HCT116 (cell line): ENCODE data around the gene IGSF9B. TPM values are rescaled to one million over a fixed set of nuclear protein-coding genes. Genes with fewer than 3 reads are reported as not detected.

Source experiments
- ATAC-seq: fragments of 200-7000 bp; cut with Tn5 transposase; 2 replicates; pipeline ENCODE4 v1.9.1; 2020; ENCODE audit warnings: mild to moderate bottlenecking, moderate library complexity
- BruUV-seq: library from RNA; stranded (reverse); fragments of 400-500 nt; replicated peaks from 2 replicates; lab custom pipeline; 2021; lab: Mats Ljungman, UMichigan
- CTCF ChIA-PET: fragments of 300-600 bp; sonication (Branson Sonifier 250); formaldehyde crosslinking; loops from one replicate; lab custom pipeline; 2021; ENCODE audit warnings: antibody characterized with exemption; lab: Charles Lee
- POLR2A ChIA-PET: fragments of 300-600, 350-600 bp; sonication (Branson Sonifier 250); formaldehyde crosslinking; loops from one replicate; lab custom pipeline; 2021; ENCODE audit warnings: antibody characterized with exemption; lab: Charles Lee
- RAD21 ChIA-PET, 2 experiments: fragments of 300-600 bp; sonication (Branson Sonifier 250); formaldehyde crosslinking; loops; one replicate each; lab custom pipeline; 2023; ENCODE audit warnings: low total read pairs in 2 of 2; ENCODE audit not compliant: uncharacterized antibody in 2 of 2, unreplicated experiment in 2 of 2, low non-redundant PET in 1 of 2; lab: Charles Lee
- DNase-seq: peaks from one replicate; pipeline ENCODE4 v3.0.0-alpha.2; 2010; ENCODE audit warnings: low read depth, low spot score
- H2AFZ ChIP-seq: fragments of 200-600 bp; shearing (Covaris generic), sonication (generic); 2 replicates; pipeline ENCODE4 v1.6.1; 2017; ENCODE audit warnings: low read depth, mixed run types, mixed read lengths, antibody characterized with exemption, low read length; ENCODE audit not compliant: poor library complexity, severe bottlenecking
- H3K27ac ChIP-seq: 2 replicates; pipeline ENCODE4 v1.5.1; 2012; ENCODE audit warnings: low read depth, low read length
- H3K27me3 ChIP-seq: fragments of 200-600 bp; sonication (generic); 2 replicates; pipeline ENCODE4 v1.6.1; 2016; ENCODE audit warnings: mixed run types, low read length, mixed read lengths; ENCODE audit not compliant: insufficient read depth
- H3K36me3 ChIP-seq, 2 experiments: fragments of 200-500 bp in 1 of 2; fragments of 200-600 bp in 1 of 2; sonication (Bioruptor generic) in 1 of 2; sonication (generic) in 1 of 2; 2 replicates each; pipeline versions ENCODE4 v1.5.1 to v1.6.1; 2014 to 2016; ENCODE audit warnings: low read length in 2 of 2, inconsistent platforms in 1 of 2, mixed read lengths in 1 of 2, mixed run types in 1 of 2; ENCODE audit not compliant: insufficient read depth in 2 of 2, control insufficient read depth in 1 of 2
- H3K4me1 ChIP-seq, 2 experiments: fragments of 200-600 bp in 1 of 2; sonication (generic) in 1 of 2; 2 replicates each; pipeline versions ENCODE4 v1.5.1 to v1.6.1; 2012 to 2017; ENCODE audit warnings: low read length in 2 of 2, inconsistent platforms in 1 of 2, mild to moderate bottlenecking in 1 of 2, mixed read lengths in 1 of 2, mixed run types in 1 of 2, moderate library complexity in 1 of 2; ENCODE audit not compliant: insufficient read depth in 2 of 2, control insufficient read depth in 1 of 2
- H3K4me2 ChIP-seq: fragments of 200-600 bp; sonication (generic); 2 replicates; pipeline ENCODE4 v1.6.1; 2017; ENCODE audit warnings: mixed run types, low read length, mixed read lengths
- H3K4me3 ChIP-seq, 2 experiments: fragments of 200-600 bp in 1 of 2; sonication (generic) in 1 of 2; replicated peaks in 1 of 2; 2 replicates each; pipeline ENCODE4 v1.5.1; 2011 to 2016; ENCODE audit warnings: low read length in 2 of 2, control low read depth in 1 of 2, low read depth in 1 of 2, mild to moderate bottlenecking in 1 of 2, mixed read lengths in 1 of 2, mixed run types in 1 of 2
- H3K79me2 ChIP-seq: fragments of 200-600 bp; sonication (generic); 2 replicates; pipeline ENCODE4 v1.6.1; 2017; ENCODE audit warnings: mild to moderate bottlenecking, mixed run types, low read length, moderate library complexity, mixed read lengths; ENCODE audit not compliant: insufficient read depth
- H3K9ac ChIP-seq: fragments of 200-600 bp; sonication (generic); 2 replicates; pipeline ENCODE4 v1.6.1; 2016; ENCODE audit warnings: low read length, mixed read lengths
- H3K9me2 ChIP-seq: fragments of 200-600 bp; sonication (generic), shearing (Covaris generic); 2 replicates; pipeline ENCODE4 v1.6.1; 2017; ENCODE audit warnings: mixed run types, mild to moderate bottlenecking, moderate library complexity; ENCODE audit not compliant: insufficient read depth
- H3K9me3 ChIP-seq, 2 experiments: fragments of 200-500 bp in 1 of 2; fragments of 200-600 bp in 1 of 2; sonication (Bioruptor generic) in 1 of 2; sonication (generic) in 1 of 2; 2 replicates each; pipeline ENCODE4 v1.6.1; 2014 to 2017; ENCODE audit warnings: low read length in 2 of 2, mixed read lengths in 2 of 2, inconsistent platforms in 1 of 2, low read depth in 1 of 2, mild to moderate bottlenecking in 1 of 2, mixed run types in 1 of 2, moderate library complexity in 1 of 2; ENCODE audit not compliant: control insufficient read depth in 1 of 2, insufficient read depth in 1 of 2
- H4K20me1 ChIP-seq: fragments of 200-600 bp; sonication (generic), shearing (Covaris generic); 2 replicates; pipeline ENCODE4 v1.6.1; 2017; ENCODE audit warnings: mixed run types, mild to moderate bottlenecking, moderate library complexity; ENCODE audit not compliant: insufficient read depth
- CEBPB ChIP-seq: IDR thresholded peaks from 2 replicates; pipeline ENCODE4 v1.6.1; 2012; ENCODE audit warnings: low read depth
- EZH2 ChIP-seq: fragments of 200-600 bp; sonication (generic); IDR thresholded peaks from 2 replicates; pipeline ENCODE4 v1.6.1; 2017; ENCODE audit warnings: antibody characterized with exemption, mixed run types
- EZH2phosphoT487 ChIP-seq: fragments of 200-600 bp; IDR thresholded peaks from 2 replicates; pipeline ENCODE4 v1.6.1; 2018; ENCODE audit warnings: antibody characterized with exemption, borderline replicate concordance
- FOSL1 ChIP-seq: IDR thresholded peaks from 2 replicates; pipeline ENCODE4 v1.6.1; 2012; ENCODE audit warnings: low read depth
- POLR2AphosphoS5 ChIP-seq: IDR thresholded peaks from 2 replicates; pipeline ENCODE4 v1.6.1; 2011; ENCODE audit warnings: mild to moderate bottlenecking, low read depth, low read length, moderate library complexity
- SIN3A ChIP-seq: IDR thresholded peaks from 2 replicates; pipeline ENCODE4 v1.6.1; 2012; ENCODE audit warnings: low read depth
- TCF7L2 ChIP-seq: IDR thresholded peaks from 2 replicates; pipeline ENCODE4 v1.7.0; 2011; ENCODE audit warnings: borderline replicate concordance, inconsistent platforms; ENCODE audit not compliant: insufficient read depth, insufficient read length; ENCODE audit errors: extremely low read depth
- YY1 ChIP-seq: IDR thresholded peaks from 2 replicates; pipeline ENCODE4 v1.6.1; 2011; ENCODE audit warnings: low read length, low read depth, moderate library complexity, mild to moderate bottlenecking; ENCODE audit not compliant: insufficient replicate concordance; ENCODE audit errors: extremely low read depth
- intact Hi-C: fragments of 100-400 bp; cut with micrococcal nuclease; formaldehyde crosslinking; loops from 2 replicates; pipeline ENCODE4 v1.10.0; 2022
- total RNA-seq: library from RNA; stranded (reverse); gene quantifications from one replicate; pipeline ENCODE4 v1.2.1, GENCODE V29; 2021; ENCODE audit not compliant: unreplicated experiment
- TF ChIP-seq, protein P1 (sequence below): IDR thresholded peaks from 2 replicates; pipeline ENCODE4 v1.6.1; 2012; ENCODE audit warnings: low read depth

The IGSF9B gene
- total RNA-seq, 1 experiment from 2014 or later: 12.4 TPM

DNA sequence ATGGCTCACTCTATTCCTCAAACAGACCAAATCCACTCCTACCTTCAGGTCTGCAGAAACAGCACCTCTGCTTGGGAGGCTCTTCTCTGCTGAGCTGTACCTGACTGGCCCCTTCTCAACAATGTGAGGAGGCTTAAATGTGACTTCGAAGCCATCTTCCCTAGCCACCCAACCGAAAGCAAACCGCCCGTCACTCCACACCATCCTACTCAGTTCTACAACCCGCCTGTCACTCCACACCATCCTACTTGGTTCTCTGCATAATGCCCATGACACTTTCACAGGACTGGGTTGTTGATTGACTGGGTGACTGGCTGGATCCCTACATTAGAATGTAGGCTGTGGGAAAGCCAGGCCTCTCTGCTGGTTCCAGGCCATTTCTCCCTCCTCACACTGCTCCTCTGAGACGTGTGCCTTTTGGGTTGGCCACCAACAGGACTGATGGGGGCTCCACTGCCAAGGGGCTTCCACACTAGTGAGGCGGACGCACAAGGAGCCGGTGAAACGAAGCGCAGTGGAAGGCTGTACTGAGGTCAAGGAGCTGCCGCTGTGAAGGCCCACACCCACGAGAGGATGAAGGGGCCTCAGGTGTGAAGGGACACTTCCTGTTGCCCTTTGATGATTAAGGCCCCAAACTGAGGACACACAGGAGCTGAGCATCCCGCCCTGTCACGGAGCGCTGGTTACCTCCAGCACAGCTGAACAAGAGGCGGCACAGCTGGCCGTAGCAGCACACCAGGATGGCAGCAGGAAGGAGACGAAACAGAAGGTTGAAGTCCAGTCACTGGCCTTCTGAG, 64.0 kb downstream of the IGSF9B start (continued):
- TF ChIP-seq, protein P1, sequence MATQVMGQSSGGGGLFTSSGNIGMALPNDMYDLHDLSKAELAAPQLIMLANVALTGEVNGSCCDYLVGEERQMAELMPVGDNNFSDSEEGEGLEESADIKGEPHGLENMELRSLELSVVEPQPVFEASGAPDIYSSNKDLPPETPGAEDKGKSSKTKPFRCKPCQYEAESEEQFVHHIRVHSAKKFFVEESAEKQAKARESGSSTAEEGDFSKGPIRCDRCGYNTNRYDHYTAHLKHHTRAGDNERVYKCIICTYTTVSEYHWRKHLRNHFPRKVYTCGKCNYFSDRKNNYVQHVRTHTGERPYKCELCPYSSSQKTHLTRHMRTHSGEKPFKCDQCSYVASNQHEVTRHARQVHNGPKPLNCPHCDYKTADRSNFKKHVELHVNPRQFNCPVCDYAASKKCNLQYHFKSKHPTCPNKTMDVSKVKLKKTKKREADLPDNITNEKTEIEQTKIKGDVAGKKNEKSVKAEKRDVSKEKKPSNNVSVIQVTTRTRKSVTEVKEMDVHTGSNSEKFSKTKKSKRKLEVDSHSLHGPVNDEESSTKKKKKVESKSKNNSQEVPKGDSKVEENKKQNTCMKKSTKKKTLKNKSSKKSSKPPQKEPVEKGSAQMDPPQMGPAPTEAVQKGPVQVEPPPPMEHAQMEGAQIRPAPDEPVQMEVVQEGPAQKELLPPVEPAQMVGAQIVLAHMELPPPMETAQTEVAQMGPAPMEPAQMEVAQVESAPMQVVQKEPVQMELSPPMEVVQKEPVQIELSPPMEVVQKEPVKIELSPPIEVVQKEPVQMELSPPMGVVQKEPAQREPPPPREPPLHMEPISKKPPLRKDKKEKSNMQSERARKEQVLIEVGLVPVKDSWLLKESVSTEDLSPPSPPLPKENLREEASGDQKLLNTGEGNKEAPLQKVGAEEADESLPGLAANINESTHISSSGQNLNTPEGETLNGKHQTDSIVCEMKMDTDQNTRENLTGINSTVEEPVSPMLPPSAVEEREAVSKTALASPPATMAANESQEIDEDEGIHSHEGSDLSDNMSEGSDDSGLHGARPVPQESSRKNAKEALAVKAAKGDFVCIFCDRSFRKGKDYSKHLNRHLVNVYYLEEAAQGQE: no peak
- TF ChIP-seq EZH2phosphoT487 (no peak), FOSL1 (no peak), CEBPB (no peak)
- TF ChIP-seq, all 23 proteins: peak for 0

DNA sequence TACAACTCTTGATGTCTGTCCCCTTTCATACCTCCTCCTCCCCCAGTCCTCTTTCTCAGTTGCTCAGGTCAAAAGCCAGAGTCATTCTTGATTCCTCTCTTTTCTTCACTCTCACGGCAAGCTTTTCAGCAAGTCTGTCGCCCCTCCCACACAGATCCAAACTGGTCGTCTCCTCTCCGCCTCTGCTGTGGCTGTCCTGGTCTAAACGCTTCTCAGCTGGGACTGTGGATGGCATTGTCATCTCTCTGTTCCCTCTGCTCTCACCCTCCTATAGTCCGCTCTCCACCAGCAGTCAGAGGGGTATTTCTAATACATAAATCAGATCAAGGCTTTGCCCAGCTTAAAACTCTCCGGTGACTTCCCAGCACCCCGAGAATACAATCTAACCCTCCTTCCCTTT, 64.6 kb downstream of the IGSF9B start:
- no peak overlapping the region for H3K9ac ChIP-seq
- BruUV-seq: no TSS peak
- no peak for ATAC-seq
- no peak overlapping the region for H3K4me2 ChIP-seq
- intact Hi-C loops: no loop called here
- no peaks in the 10 kb centered on the region for H3K4me1 ChIP-seq
- H4K20me1 ChIP-seq: no peaks in the 10 kb centered on the region
- CTCF ChIA-PET: no interaction called here
- POLR2A ChIA-PET: no interaction called here
- DNase-seq: no peak
- no peak overlapping the region for H3K27ac ChIP-seq
- no peaks in the 10 kb centered on the region for H3K79me2 ChIP-seq
- H3K9me2 ChIP-seq: no peaks in the 10 kb centered on the region
- H3K4me3 ChIP-seq: no peak overlapping the region
- H2AFZ ChIP-seq: no peak overlapping the region
- H3K36me3 ChIP-seq: no peaks in the 10 kb centered on the region
- H3K27me3 ChIP-seq: peaks cover 37% of the 10 kb centered on the region
- RAD21 ChIA-PET: no interaction called here
- no peaks in the 10 kb centered on the region for H3K9me3 ChIP-seq
- no peak for TF ChIP-seq POLR2AphosphoS5
- no peak for TF ChIP-seq SIN3A
- TF ChIP-seq EZH2phosphoT487: no peak
- TF ChIP-seq YY1: no peak
- no peak for TF ChIP-seq EZH2
- TF ChIP-seq TCF7L2: no peak
